Measurements from ENCODE around the gene ZGPAT.

GRCh38 chr20:63709149-63709527 lies 1.3 kb downstream of the ZGPAT start:
- TF ChIP-seq BRF2 (CRISPR knock-in tag; IDR thresholded peaks at IDR 0.05) (no peak), MAFG (CRISPR knock-in tag; IDR thresholded peaks at IDR 0.05) (no peak), RFX1 (IDR thresholded peaks at IDR 0.05) (no peak), HNRNPL (IDR thresholded peaks at IDR 0.05; ENCODE audit: low read depth, low read length) (no peak), GABPA (IDR thresholded peaks at IDR 0.05; ENCODE audit: low read depth, low read length) (no peak), GABPA (CRISPR knock-in tag; IDR thresholded peaks at IDR 0.05; ENCODE audit: low read depth) (no peak), UBTF (CRISPR knock-in tag; IDR thresholded peaks at IDR 0.05) (no peak), ZNF446 (CRISPR knock-in tag; IDR thresholded peaks at IDR 0.05) (no peak), PHF5A (CRISPR knock-in tag; IDR thresholded peaks at IDR 0.05; ENCODE audit: low read depth, unreplicated experiment) (no peak), RBFOX2 (IDR thresholded peaks at IDR 0.05; ENCODE audit: low read depth, low read length) (no peak), TAF1 (CRISPR knock-in tag; IDR thresholded peaks at IDR 0.05) (no peak), STAT6 (CRISPR knock-in tag; IDR thresholded peaks at IDR 0.05; ENCODE audit: borderline replicate concordance) (no peak)
- TF ChIP-seq, protein P1, sequence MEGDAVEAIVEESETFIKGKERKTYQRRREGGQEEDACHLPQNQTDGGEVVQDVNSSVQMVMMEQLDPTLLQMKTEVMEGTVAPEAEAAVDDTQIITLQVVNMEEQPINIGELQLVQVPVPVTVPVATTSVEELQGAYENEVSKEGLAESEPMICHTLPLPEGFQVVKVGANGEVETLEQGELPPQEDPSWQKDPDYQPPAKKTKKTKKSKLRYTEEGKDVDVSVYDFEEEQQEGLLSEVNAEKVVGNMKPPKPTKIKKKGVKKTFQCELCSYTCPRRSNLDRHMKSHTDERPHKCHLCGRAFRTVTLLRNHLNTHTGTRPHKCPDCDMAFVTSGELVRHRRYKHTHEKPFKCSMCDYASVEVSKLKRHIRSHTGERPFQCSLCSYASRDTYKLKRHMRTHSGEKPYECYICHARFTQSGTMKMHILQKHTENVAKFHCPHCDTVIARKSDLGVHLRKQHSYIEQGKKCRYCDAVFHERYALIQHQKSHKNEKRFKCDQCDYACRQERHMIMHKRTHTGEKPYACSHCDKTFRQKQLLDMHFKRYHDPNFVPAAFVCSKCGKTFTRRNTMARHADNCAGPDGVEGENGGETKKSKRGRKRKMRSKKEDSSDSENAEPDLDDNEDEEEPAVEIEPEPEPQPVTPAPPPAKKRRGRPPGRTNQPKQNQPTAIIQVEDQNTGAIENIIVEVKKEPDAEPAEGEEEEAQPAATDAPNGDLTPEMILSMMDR (CRISPR knock-in tag; IDR thresholded peaks at IDR 0.05) = no peak
